Gastroesophageal sphincter (tissue), 3 donors: ENCODE results near the gene CLEC10A.

Source experiments
- POLR2A ChIP-seq, 2 donors: fragments of 450-650 bp; IDR thresholded peaks; one replicate each; pipeline ENCODE4 v1.6.1; 2017; ENCODE audit warnings: antibody characterized with exemption in 2 of 2, mild to moderate bottlenecking in 2 of 2, moderate library complexity in 1 of 2
- TF ChIP-seq, protein P1 (sequence below), 4 experiments: fragments of 200-600 bp in 2 of 4; fragments of 450-650 bp in 2 of 4; sonication (generic) in 1 of 4; IDR thresholded peaks; one replicate each; pipeline ENCODE4 v1.5.1; 2017 to 2019; ENCODE audit warnings: antibody characterized with exemption in 4 of 4, mild to moderate bottlenecking in 2 of 4, moderate library complexity in 2 of 4

DNA sequence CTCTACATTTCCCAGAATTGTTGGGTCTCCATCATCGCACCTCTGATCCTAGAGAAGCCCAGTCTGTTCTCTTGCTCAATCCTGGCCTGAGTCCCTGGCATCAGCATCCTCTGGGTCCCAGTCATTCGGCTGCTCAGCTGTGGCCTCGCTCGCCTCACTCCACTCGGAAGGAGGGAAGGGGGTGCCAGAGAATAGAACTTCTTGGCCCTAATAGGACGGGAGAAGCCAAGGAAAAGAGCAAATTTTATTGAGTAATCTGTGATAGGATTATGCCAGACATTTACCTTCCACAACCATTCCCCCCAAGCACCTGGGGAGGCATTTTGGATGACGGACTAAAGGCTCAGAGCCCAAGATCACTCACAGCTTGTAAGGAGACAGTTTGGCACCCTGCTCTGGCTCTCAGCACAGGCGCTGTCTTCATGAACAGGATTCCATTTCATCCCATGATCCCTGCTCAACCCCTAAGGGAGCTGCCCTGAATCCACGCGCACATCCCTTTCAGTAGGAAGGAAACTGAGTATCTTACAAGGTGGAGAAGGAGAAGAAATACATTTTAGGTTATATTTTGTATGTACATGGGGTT is 498 bp upstream of the CLEC10A start:
- TF ChIP-seq POLR2A (IDR thresholded peaks at IDR 0.05) = no peak
- TF ChIP-seq, protein P1, sequence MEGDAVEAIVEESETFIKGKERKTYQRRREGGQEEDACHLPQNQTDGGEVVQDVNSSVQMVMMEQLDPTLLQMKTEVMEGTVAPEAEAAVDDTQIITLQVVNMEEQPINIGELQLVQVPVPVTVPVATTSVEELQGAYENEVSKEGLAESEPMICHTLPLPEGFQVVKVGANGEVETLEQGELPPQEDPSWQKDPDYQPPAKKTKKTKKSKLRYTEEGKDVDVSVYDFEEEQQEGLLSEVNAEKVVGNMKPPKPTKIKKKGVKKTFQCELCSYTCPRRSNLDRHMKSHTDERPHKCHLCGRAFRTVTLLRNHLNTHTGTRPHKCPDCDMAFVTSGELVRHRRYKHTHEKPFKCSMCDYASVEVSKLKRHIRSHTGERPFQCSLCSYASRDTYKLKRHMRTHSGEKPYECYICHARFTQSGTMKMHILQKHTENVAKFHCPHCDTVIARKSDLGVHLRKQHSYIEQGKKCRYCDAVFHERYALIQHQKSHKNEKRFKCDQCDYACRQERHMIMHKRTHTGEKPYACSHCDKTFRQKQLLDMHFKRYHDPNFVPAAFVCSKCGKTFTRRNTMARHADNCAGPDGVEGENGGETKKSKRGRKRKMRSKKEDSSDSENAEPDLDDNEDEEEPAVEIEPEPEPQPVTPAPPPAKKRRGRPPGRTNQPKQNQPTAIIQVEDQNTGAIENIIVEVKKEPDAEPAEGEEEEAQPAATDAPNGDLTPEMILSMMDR (IDR thresholded peaks at IDR 0.05) = no peak
